ENCODE measurements around the gene TMEM38B. TPM values are rescaled to one million over a fixed set of nuclear protein-coding genes. Genes with fewer than 3 reads are reported as not detected.
A peak's percentile ranks its signal among the peaks of the same experiment; 100 is the strongest.

TMEM38B gene
- total RNA-seq, 6 experiments from 2014 or later = 10.0 to 13.2 (median 11.5) TPM

DNA sequence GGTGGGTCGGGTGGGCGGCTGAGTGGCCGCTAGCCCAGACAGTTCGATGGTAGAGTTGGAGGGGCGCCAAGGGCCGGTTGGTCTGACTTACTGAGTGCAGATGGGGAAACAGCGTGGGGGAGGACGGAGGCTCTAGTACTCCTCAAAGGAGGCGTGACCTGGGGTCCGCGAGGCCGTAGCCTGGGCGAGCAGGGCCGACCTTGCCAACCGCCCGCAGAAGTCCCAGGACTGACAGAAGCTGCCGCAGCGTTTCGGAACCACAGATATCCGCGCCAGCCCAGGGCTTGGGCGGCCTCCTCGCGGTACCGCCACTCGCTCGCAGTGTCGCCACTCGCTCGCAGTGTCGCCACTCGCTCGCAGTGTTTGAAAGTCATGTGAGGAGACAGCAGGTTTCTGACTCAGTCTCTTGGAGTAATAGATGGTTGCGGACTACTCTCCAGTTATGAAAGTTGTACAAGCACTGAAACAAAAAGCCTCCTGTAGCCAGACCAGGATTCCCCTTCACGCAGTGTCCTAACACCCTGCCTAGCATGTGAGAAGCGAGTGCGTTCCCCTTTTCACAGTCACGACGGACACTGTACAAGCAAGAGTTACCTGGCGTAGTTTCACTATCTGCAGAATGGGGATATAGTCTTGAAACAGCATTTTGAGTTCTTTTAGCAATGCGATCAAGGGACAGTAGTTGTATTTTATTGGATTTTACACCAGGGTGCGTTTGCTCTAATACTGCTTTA is 674 bp downstream of the TMEM38B start:
- H3K4me1 Mint-ChIP-seq (ENCODE audit: low read depth) = peaks cover 26% of the 10 kb centered on the region
- peak; percentile 18 for DNase-seq
- TF ChIP-seq, protein P1, sequence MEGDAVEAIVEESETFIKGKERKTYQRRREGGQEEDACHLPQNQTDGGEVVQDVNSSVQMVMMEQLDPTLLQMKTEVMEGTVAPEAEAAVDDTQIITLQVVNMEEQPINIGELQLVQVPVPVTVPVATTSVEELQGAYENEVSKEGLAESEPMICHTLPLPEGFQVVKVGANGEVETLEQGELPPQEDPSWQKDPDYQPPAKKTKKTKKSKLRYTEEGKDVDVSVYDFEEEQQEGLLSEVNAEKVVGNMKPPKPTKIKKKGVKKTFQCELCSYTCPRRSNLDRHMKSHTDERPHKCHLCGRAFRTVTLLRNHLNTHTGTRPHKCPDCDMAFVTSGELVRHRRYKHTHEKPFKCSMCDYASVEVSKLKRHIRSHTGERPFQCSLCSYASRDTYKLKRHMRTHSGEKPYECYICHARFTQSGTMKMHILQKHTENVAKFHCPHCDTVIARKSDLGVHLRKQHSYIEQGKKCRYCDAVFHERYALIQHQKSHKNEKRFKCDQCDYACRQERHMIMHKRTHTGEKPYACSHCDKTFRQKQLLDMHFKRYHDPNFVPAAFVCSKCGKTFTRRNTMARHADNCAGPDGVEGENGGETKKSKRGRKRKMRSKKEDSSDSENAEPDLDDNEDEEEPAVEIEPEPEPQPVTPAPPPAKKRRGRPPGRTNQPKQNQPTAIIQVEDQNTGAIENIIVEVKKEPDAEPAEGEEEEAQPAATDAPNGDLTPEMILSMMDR (IDR thresholded peaks at IDR 0.05) = no peak
- no peaks in the 10 kb centered on the region for H3K36me3 Mint-ChIP-seq (ENCODE audit: low read depth)
- peaks cover 4% of the 10 kb centered on the region for H3K27me3 Mint-ChIP-seq (ENCODE audit: insufficient read depth)
- H3K4me3 Mint-ChIP-seq = peak overlapping the region; percentile 92
- peak overlapping the region; percentile 1 for H3K27ac Mint-ChIP-seq
- H3K9me3 Mint-ChIP-seq = no peaks in the 10 kb centered on the region

DNA sequence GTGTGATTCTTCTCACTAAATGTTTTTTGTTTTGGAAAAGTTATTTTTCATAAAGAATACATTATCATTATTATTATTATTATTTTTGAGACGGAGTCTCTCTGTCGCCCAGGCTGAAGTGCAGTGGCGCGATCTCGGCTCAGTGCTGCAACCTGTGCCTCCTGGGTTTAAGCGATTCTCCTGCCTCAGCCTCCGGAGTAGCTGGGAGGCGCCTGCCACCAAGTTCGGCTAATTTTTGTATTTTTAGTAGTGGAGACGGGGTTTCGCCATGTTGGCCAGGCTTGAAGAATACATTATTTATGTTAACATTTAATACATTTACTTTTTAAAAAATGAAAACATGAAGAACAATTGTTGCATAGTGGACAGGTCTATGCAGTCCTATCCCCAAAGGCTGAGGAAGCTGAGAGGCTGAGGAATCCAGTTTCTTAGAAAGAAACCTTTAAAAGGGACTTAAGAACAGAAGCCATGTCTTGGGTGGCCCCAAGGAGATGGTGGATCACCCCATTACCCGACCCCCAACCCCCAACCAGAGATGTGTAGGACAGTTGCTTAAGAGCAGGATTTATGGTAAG is 2.0 kb downstream of the TMEM38B start:
- no peaks in the 10 kb centered on the region for H3K36me3 Mint-ChIP-seq (ENCODE audit: low read depth)
- no peak overlapping the region for H3K4me3 Mint-ChIP-seq
- peaks cover 4% of the 10 kb centered on the region for H3K27me3 Mint-ChIP-seq (ENCODE audit: insufficient read depth)
- peaks cover 26% of the 10 kb centered on the region for H3K4me1 Mint-ChIP-seq (ENCODE audit: low read depth)
- DNase-seq = no peak
- TF ChIP-seq, protein P1 (IDR thresholded peaks at IDR 0.05) = no peak
- H3K27ac Mint-ChIP-seq = no peak overlapping the region
- H3K9me3 Mint-ChIP-seq = no peaks in the 10 kb centered on the region

DNA sequence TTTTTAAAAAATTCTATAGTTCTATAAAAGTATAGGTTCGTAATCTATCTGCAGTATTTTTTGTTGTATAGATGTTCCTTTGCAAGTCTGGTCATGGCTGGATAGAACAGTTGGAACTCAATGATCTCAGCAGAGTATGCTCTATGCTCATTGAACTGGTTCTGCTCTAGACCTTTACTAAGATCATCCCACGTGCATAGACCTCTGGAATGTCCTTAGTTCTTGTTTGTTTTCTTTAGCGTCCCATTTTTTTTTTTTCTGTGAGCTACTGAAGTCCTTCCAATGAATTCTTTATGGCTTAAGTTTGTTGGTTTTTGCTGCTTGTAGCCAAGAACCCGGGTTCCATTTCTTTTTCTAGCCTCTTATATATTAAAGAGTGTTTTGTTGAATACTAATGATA is 3.5 kb downstream of the TMEM38B start:
- peaks cover 1% of the 10 kb centered on the region for H3K27me3 Mint-ChIP-seq (ENCODE audit: insufficient read depth)
- TF ChIP-seq, protein P1 (IDR thresholded peaks at IDR 0.05) = no peak
- H3K4me1 Mint-ChIP-seq (ENCODE audit: low read depth) = peaks cover 26% of the 10 kb centered on the region
- H3K9me3 Mint-ChIP-seq = no peaks in the 10 kb centered on the region
- no peak overlapping the region for H3K4me3 Mint-ChIP-seq
- H3K36me3 Mint-ChIP-seq (ENCODE audit: low read depth) = no peaks in the 10 kb centered on the region
- no peak for DNase-seq
- no peak overlapping the region for H3K27ac Mint-ChIP-seq

DNA sequence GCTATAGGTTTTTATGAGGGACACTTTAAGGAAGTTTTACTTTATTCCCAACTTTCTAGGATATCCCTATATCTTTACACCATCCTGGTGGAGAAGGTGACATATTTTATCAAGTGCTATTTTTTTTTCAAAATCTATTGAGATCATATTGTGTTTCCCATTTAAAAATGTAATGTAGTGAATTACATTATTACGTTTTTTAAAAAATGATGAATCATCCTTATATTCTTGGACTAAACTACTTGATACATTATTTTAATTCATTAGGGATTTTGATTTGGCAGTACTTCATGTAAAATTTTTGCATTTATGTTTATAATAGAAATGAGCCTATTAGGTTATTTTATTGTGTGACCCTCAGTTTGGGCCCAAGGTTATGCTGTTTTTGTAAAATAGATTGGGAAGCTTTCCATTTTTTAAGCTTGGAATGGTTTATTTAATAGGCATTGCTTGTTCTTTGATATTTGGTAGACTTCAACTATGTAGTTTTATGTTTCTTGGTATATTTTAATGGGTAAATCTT is 4.1 kb downstream of the TMEM38B start:
- H3K27ac Mint-ChIP-seq = no peak overlapping the region
- DNase-seq = no peak
- no peak overlapping the region for H3K4me3 Mint-ChIP-seq
- H3K9me3 Mint-ChIP-seq = no peaks in the 10 kb centered on the region
- TF ChIP-seq, protein P1 (IDR thresholded peaks at IDR 0.05) = no peak
- peaks cover under 1% of the 10 kb centered on the region; the same call in 1 of the 2 replicates for H3K27me3 Mint-ChIP-seq (ENCODE audit: insufficient read depth)
- no peaks in the 10 kb centered on the region for H3K36me3 Mint-ChIP-seq (ENCODE audit: low read depth)
- H3K4me1 Mint-ChIP-seq (ENCODE audit: low read depth) = peaks cover 24% of the 10 kb centered on the region

DNA sequence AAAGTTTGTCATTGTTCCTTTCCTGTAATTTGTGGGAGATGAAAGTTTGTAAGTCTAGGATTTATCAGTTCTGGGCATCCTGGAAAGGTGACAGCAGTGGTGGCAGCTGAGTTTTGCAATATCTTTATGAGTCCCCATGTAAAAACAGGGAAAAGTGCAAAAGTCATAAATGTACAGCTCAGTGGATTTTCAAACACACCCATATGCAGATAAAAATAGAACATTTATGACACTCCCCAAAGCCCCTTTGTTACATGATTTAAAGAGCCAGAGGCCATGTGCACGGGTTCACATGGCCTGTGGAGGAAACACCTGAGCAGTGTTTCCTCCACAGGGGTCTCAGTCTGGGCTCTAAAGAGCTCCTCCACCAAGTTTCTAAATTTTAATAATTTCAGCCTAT is 6.3 kb downstream of the TMEM38B start:
- H3K4me3 Mint-ChIP-seq = no peak overlapping the region
- H3K36me3 Mint-ChIP-seq (ENCODE audit: low read depth) = no peaks in the 10 kb centered on the region
- no peak overlapping the region for H3K27ac Mint-ChIP-seq
- no peaks in the 10 kb centered on the region for H3K27me3 Mint-ChIP-seq (ENCODE audit: insufficient read depth)
- H3K9me3 Mint-ChIP-seq = no peaks in the 10 kb centered on the region
- peaks cover 10% of the 10 kb centered on the region for H3K4me1 Mint-ChIP-seq (ENCODE audit: low read depth)
- no peak for DNase-seq
- TF ChIP-seq, protein P1 (IDR thresholded peaks at IDR 0.05) = no peak

Data from HFFc6 (cell line).